GM18951 (cell line): ENCODE data around the gene METTL16.
"Not testable (repeated sequence)": the region's sequence is repeated elsewhere in the genome, so short reads cannot be mapped to it uniquely, and the experiment has no call there.

ENCODE experiments used
- POLR2A ChIP-seq: IDR thresholded peaks from 4 replicates; pipeline ENCODE4 v1.6.1; 2011; ENCODE audit warnings: mild to moderate bottlenecking; ENCODE audit not compliant: insufficient read length, insufficient read depth; ENCODE audit errors: extremely low read depth
- in situ Hi-C: fragments of 300-500 bp; cut with MboI; formaldehyde crosslinking; loops from one replicate; pipeline ENCODE4 v1.12.0; 2022; ENCODE audit warnings: low sequenced_read_pairs, mixed read lengths, inconsistent platforms; ENCODE audit not compliant: unreplicated experiment

Gene METTL16

GRCh38 chr17:2521257-2521656 lies 9.6 kb upstream of the METTL16 start:
- in situ Hi-C loops, result no loop called here
- no peak for TF ChIP-seq POLR2A

GRCh38 chr17:2517539-2517938 lies 5.9 kb upstream of the METTL16 start:
- no peak for TF ChIP-seq POLR2A
- in situ Hi-C loops, result no loop called here

DNA sequence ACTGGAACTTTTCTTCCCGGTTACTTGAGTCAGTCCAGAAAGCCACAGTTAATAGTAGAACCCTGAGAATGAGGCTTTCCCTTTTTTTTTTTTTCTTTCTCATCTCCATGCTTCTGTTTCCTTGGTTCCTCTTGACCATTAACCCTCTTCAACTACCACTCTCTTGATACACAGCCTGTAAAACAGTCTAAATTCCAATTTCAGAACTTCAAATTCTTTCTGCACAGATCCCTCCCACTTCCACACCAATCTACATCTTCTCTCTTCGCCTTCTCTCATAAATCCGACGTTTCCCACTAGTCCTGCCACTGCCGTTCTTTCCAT lies 588 bp downstream of the METTL16 start:
- TF ChIP-seq POLR2A, result no peak
- in situ Hi-C loops, result no loop called here

DNA sequence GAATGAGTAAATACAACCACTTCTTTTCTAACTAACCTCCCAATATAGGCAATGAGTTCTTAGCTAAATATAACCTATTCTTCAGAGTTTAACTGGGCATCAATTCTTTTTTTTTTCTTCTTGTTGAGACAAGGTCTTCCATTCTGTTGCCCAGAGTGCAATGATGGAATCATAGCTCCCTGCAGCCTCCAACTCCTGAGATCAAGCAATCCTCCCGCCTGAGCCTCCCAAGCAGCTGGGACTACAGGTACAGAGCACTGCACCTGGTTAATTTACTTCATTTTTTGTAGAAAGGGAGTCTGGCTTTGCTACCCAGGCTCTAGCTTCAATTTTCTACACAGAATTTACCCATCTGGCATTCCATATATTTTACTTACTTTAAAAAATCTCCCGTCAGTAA lies 1.1 kb downstream of the METTL16 start:
- TF ChIP-seq POLR2A, result no peak
- in situ Hi-C loops, result no loop called here

- in situ Hi-C loops, result no loop called here
- TF ChIP-seq POLR2A, result no peak
Measured at GRCh38 chr17:2508035-2508434, 3.7 kb downstream of the METTL16 start.

DNA sequence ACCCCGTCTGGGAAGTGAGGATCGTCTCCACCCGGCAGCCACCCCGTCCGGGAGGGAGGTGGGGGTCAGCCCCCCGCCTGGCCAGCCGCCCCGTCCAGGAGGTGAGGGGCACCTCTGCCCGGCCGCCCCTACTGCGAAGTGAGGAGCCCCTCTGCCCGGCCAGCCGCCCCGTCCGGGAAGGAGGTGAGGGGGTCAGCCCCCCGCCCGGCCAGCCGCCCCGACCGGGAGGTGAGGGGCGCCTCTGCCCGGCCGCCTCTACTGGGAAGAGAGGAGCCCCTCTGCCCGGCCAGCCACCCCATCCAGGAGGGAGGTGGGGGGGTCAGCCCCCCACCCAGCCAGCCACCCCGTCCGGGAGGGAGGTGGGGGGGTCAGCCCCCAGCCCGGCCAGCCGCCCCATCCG lies 4.7 kb downstream of the METTL16 start:
- in situ Hi-C loops, result not testable (repeated sequence)

- TF ChIP-seq POLR2A, result no peak
- in situ Hi-C loops, result no loop called here
Measured at GRCh38 chr17:2503627-2504026, 8.1 kb downstream of the METTL16 start.

- TF ChIP-seq POLR2A, result no peak
- in situ Hi-C loops, result no loop called here
Measured at GRCh38 chr17:2502871-2503580, 8.7 kb downstream of the METTL16 start.

DNA sequence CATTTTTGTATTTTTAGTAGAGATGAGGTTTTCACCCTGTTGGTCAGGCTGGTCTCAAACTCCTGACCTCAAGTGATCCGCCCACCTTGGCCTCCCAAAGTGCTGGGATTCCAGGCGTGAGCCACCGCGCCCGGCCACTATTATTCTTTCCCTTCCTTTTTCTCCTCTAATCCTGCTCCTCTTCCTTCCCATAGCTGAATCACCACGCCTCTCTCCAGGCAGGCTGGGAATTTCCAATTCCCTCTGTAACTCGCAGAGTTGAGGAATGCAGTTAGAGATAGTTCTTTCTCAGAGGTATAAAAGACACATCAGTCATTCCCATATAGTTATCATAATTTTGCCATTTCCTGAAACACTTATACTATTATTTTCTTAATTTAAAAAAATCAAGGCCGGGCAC lies 11.2 kb downstream of the METTL16 start:
- TF ChIP-seq POLR2A, result no peak
- in situ Hi-C loops, result no loop called here

DNA sequence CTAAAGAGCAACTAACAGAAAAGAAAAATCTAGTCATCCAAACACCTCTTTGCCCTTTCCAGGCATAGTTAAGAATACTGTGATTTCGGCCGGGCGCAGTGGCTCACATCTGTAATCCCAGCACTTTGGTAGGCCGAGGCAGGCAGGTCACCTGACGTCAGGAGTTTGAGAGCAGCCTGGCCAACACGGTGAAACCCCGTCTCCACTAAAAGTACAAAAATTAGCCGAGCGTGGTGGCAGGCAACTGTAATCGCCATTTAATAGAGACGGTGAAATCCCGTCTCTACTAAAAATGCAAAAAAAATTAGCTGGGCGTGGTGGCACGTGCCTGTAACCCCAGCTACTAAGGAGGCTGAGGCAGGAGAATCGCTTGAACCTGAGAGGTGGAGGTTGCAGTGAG lies 22.4 kb downstream of the METTL16 start:
- in situ Hi-C loops, result not testable (repeated sequence)

- TF ChIP-seq POLR2A, result no peak
- in situ Hi-C loops, result no loop called here
Measured at GRCh38 chr17:2487306-2487705, 24.4 kb downstream of the METTL16 start.

GRCh38 chr17:2486709-2487108 lies 25.0 kb downstream of the METTL16 start:
- in situ Hi-C loops, result not testable (repeated sequence)

DNA sequence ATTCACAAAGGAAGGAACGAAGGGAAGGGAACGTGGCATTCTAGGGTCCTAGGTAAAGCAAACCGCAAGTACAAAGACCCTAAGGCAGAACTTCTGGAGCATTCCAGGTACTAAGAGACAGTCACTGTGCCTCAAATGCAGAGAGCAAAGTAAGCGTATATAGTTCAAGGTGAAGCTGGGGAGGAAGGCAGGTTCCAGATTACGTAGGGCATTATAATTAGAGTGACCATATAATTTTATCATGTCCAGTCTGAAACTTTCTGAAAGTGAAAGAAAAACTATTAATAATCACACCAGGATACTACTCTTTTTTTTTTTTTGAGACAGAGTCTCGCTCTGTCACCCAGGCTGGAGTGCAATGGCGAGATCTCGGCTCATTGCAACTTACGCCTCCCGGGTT lies 25.7 kb downstream of the METTL16 start:
- in situ Hi-C loops, result no loop called here
- TF ChIP-seq POLR2A, result no peak

GRCh38 chr17:2485543-2485942 lies 26.1 kb downstream of the METTL16 start:
- in situ Hi-C loops, result no loop called here
- no peak for TF ChIP-seq POLR2A

DNA sequence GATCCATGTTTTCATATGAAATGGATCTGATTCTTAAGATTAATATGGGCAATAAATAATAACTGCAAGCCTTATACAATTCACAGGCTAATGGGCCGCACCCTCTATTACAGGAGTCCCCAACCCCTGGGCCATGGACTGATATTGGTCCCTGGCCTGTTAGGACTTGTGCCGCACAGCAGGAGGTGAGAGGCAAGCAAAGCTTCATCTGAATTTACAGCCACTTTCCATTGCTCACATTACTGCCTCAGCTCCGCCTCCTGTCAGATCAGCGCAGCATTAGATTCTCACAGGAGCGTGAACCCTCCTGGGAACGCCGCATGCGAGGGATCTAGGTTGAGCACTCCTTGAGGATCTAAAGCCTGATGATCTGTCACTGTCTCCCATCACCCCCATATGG lies 26.8 kb downstream of the METTL16 start:
- TF ChIP-seq POLR2A, result no peak
- in situ Hi-C loops, result no loop called here
